Measurements from ENCODE around the gene TMEM164. TPM values are rescaled to one million over a fixed set of nuclear protein-coding genes. Genes with fewer than 3 reads are reported as not detected.

Gene TMEM164
- total RNA-seq, 1 donor from 2014 or later: 17.6 TPM

DNA sequence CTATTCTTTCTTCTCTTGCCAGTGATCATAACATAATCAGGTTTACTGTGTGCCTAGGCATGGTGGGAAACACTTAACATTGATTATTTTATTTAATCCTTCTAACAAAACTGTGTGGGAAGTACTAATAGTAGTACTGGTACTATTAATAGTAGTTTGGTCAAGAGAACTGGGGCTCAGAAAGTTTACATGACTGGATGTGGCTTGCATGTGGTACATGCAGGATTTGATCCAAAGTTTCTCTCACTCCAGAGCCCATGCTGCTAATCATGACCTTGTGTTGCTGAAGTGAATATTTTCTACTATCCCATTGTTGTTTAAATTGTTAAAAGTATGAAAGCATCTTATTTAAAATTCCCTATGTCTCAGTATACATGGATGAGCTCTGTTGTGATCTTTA lies 78.4 kb downstream of the TMEM164 start:
- Histone ChIP-seq H3K9ac (ENCODE audit: low read length) (peak overlapping the region; percentile 51), H3K79me2 (ENCODE audit: insufficient read depth, low read length) (no peaks in the 10 kb centered on the region), H3K4me3 (ENCODE audit: insufficient read depth, low read depth, low read length) (no peak overlapping the region), H3K36me3 (ENCODE audit: insufficient read depth, low read length) (no peaks in the 10 kb centered on the region), H3K4me2 (ENCODE audit: low read length) (no peak overlapping the region), H3K27me3 (ENCODE audit: insufficient read depth, low read length) (no peaks in the 10 kb centered on the region), H3K4me1 (ENCODE audit: insufficient read depth, low read length) (peaks cover 20% of the 10 kb centered on the region), H2AFZ (ENCODE audit: low read depth, low read length) (no peak overlapping the region), H3K9me3 (ENCODE audit: insufficient read depth, low read depth, low read length) (no peaks in the 10 kb centered on the region), H3K27ac (ENCODE audit: low read depth, low read length) (peak overlapping the region; percentile 72), H4K20me1 (ENCODE audit: insufficient read depth, low read length) (no peaks in the 10 kb centered on the region)
- TF ChIP-seq EZH2 (IDR thresholded peaks at IDR 0.05; ENCODE audit: insufficient read depth, low read length) (no peak), CTCF (IDR thresholded peaks at IDR 0.05; ENCODE audit: insufficient read depth, low read depth, low read length) (no peak)
- Mint-ChIP-seq H3K4me3 (ENCODE audit: unreplicated experiment) (no peak overlapping the region), H3K36me3 (ENCODE audit: low read depth, unreplicated experiment) (no peaks in the 10 kb centered on the region), H3K9me3 (ENCODE audit: unreplicated experiment) (no peaks in the 10 kb centered on the region), H3K27me3 (ENCODE audit: low read depth, unreplicated experiment) (no peaks in the 10 kb centered on the region), H3K27ac (ENCODE audit: unreplicated experiment) (no peak overlapping the region), H3K4me1 (ENCODE audit: low read depth, unreplicated experiment) (peaks cover 4% of the 10 kb centered on the region)
- FAIRE-seq (peak; percentile 87), DNase-seq (ENCODE audit: low read depth) (no peak)

GRCh38 chrX:110081740-110082139 lies 78.8 kb downstream of the TMEM164 start:
- Histone ChIP-seq H2AFZ (ENCODE audit: low read depth, low read length) (no peak overlapping the region), H3K27ac (ENCODE audit: low read depth, low read length) (peak overlapping the region; percentile 72), H3K27me3 (ENCODE audit: insufficient read depth, low read length) (no peaks in the 10 kb centered on the region), H3K36me3 (ENCODE audit: insufficient read depth, low read length) (no peaks in the 10 kb centered on the region), H3K9me3 (ENCODE audit: insufficient read depth, low read depth, low read length) (no peaks in the 10 kb centered on the region), H4K20me1 (ENCODE audit: insufficient read depth, low read length) (no peaks in the 10 kb centered on the region), H3K4me2 (ENCODE audit: low read length) (peak overlapping the region; percentile 39), H3K4me1 (ENCODE audit: insufficient read depth, low read length) (peaks cover 20% of the 10 kb centered on the region), H3K9ac (ENCODE audit: low read length) (peak overlapping the region; percentile 51), H3K4me3 (ENCODE audit: insufficient read depth, low read depth, low read length) (no peak overlapping the region), H3K79me2 (ENCODE audit: insufficient read depth, low read length) (no peaks in the 10 kb centered on the region)
- H3K4me3 Mint-ChIP-seq (ENCODE audit: unreplicated experiment): no peak overlapping the region
- no peaks in the 10 kb centered on the region for H3K9me3 Mint-ChIP-seq (ENCODE audit: unreplicated experiment)
- no peak overlapping the region for H3K27ac Mint-ChIP-seq (ENCODE audit: unreplicated experiment)
- FAIRE-seq: peak; percentile 17
- no peaks in the 10 kb centered on the region for H3K36me3 Mint-ChIP-seq (ENCODE audit: low read depth, unreplicated experiment)
- H3K27me3 Mint-ChIP-seq (ENCODE audit: low read depth, unreplicated experiment): no peaks in the 10 kb centered on the region
- H3K4me1 Mint-ChIP-seq (ENCODE audit: low read depth, unreplicated experiment): peaks cover 6% of the 10 kb centered on the region
- peak; percentile 61 for DNase-seq (ENCODE audit: low read depth)
- TF ChIP-seq CTCF (IDR thresholded peaks at IDR 0.05; ENCODE audit: insufficient read depth, low read depth, low read length) (no peak), EZH2 (IDR thresholded peaks at IDR 0.05; ENCODE audit: insufficient read depth, low read length) (no peak)

GRCh38 chrX:110082161-110082560 lies 79.2 kb downstream of the TMEM164 start:
- Histone ChIP-seq H3K79me2 (ENCODE audit: insufficient read depth, low read length) (no peaks in the 10 kb centered on the region), H4K20me1 (ENCODE audit: insufficient read depth, low read length) (no peaks in the 10 kb centered on the region), H3K27me3 (ENCODE audit: insufficient read depth, low read length) (no peaks in the 10 kb centered on the region), H3K36me3 (ENCODE audit: insufficient read depth, low read length) (no peaks in the 10 kb centered on the region), H3K27ac (ENCODE audit: low read depth, low read length) (peak overlapping the region; percentile 72), H3K9me3 (ENCODE audit: insufficient read depth, low read depth, low read length) (no peaks in the 10 kb centered on the region), H3K4me1 (ENCODE audit: insufficient read depth, low read length) (peaks cover 20% of the 10 kb centered on the region), H2AFZ (ENCODE audit: low read depth, low read length) (no peak overlapping the region), H3K4me2 (ENCODE audit: low read length) (peak overlapping the region; percentile 39), H3K4me3 (ENCODE audit: insufficient read depth, low read depth, low read length) (no peak overlapping the region), H3K9ac (ENCODE audit: low read length) (peak overlapping the region; percentile 51)
- no peaks in the 10 kb centered on the region for H3K36me3 Mint-ChIP-seq (ENCODE audit: low read depth, unreplicated experiment)
- no peaks in the 10 kb centered on the region for H3K9me3 Mint-ChIP-seq (ENCODE audit: unreplicated experiment)
- H3K4me3 Mint-ChIP-seq (ENCODE audit: unreplicated experiment): no peak overlapping the region
- FAIRE-seq (peak; percentile 99), DNase-seq (ENCODE audit: low read depth) (peak; percentile 95)
- H3K27ac Mint-ChIP-seq (ENCODE audit: unreplicated experiment): no peak overlapping the region
- TF ChIP-seq EZH2 (IDR thresholded peaks at IDR 0.05; ENCODE audit: insufficient read depth, low read length) (no peak), CTCF (IDR thresholded peaks at IDR 0.05; ENCODE audit: insufficient read depth, low read depth, low read length) (no peak)
- H3K4me1 Mint-ChIP-seq (ENCODE audit: low read depth, unreplicated experiment): peaks cover 9% of the 10 kb centered on the region
- no peaks in the 10 kb centered on the region for H3K27me3 Mint-ChIP-seq (ENCODE audit: low read depth, unreplicated experiment)
